ENCODE measurements around the gene POLRMT.
"Not testable (repeated sequence)": the region's sequence is repeated elsewhere in the genome, so short reads cannot be mapped to it uniquely, and the experiment has no call there.

POLRMT gene

DNA sequence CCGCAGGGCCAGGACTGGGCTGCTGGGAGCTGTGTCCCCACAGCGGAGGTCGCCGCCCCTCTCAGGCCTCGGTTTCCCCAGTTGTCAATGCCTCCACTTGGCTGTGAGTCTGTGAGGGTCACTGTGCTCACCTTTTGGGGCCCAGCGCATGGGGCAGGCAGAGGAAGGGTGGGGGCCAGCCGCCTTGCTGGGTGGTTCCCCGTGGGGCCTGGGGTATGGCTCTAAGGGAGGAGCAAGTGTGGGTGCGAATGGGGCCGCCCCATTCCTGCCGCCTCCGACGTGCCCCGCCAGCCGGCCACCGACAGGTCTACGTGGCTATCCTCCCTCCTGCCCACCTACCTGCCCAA is 5.5 kb upstream of the POLRMT start:
- Histone ChIP-seq H3K9me3 (ENCODE audit: control insufficient read depth, insufficient read depth, low read length) (no peaks in the 10 kb centered on the region), H3K4me1 (ENCODE audit: control insufficient read depth, insufficient read depth, low read length) (peaks cover 1% of the 10 kb centered on the region; the same call in 1 of the 2 replicates), H3K27ac (ENCODE audit: low read length) (no peak overlapping the region), H3K27me3 (ENCODE audit: control insufficient read depth, insufficient read depth, low read length) (no peaks in the 10 kb centered on the region), H3K4me3 (ENCODE audit: low read length) (no peak overlapping the region; the same call in 1 of the 2 replicates), H3K36me3 (ENCODE audit: control insufficient read depth, insufficient read depth, low read length) (no peaks in the 10 kb centered on the region; the same call in 1 of the 2 replicates)
- no CpG with 5 or more reads among the region's 17 CpGs for WGBS (ENCODE audit: insufficient coverage, insufficient read length)
- DNase-seq (ENCODE audit: low read depth, low spot score) = no peak

DNA sequence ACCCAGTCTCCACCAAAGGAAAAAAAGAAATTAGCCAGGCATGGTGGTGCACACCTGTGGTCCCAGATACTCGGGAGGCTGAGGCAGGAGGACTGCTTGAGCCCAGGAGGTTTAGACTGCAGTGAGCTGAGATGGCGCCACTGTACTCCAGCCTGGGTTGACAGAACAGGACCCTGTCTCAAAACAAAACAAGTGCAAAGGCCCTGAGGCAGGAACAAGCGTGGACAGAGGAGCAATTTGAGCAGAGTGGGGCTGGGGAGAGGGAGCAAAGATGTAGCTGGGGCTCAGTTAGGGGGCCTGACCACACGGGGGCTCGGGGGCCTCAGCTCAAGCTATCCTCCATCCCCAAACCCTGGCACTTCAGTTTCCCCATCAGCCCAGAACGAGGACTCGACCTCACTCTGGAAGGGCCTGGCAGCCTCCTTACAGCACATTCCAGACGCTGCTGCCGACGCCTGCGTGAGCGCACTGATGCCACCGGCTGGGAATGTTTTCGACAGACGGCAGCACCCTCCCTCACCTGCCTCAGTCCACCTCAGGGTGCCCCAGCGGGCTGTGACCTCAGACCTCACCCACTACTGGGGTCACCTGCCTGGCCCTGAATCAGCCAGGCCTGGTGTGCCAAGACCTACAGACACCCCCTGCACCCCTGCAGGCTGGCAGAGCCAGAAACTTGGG is 1.8 kb upstream of the POLRMT start:
- Histone ChIP-seq H3K4me1 (ENCODE audit: control insufficient read depth, insufficient read depth, low read length) (peaks cover 1% of the 10 kb centered on the region; the same call in 1 of the 2 replicates), H3K36me3 (ENCODE audit: control insufficient read depth, insufficient read depth, low read length) (peaks cover 4% of the 10 kb centered on the region; the same call in 1 of the 2 replicates), H3K27me3 (ENCODE audit: control insufficient read depth, insufficient read depth, low read length) (no peaks in the 10 kb centered on the region), H3K27ac (ENCODE audit: low read length) (no peak overlapping the region), H3K9me3 (ENCODE audit: control insufficient read depth, insufficient read depth, low read length) (no peaks in the 10 kb centered on the region), H3K4me3 (ENCODE audit: low read length) (no peak overlapping the region)
- WGBS (ENCODE audit: insufficient coverage, insufficient read length) = no CpG with 5 or more reads among the region's 16 CpGs
- no peak for DNase-seq (ENCODE audit: low read depth, low spot score)

DNA sequence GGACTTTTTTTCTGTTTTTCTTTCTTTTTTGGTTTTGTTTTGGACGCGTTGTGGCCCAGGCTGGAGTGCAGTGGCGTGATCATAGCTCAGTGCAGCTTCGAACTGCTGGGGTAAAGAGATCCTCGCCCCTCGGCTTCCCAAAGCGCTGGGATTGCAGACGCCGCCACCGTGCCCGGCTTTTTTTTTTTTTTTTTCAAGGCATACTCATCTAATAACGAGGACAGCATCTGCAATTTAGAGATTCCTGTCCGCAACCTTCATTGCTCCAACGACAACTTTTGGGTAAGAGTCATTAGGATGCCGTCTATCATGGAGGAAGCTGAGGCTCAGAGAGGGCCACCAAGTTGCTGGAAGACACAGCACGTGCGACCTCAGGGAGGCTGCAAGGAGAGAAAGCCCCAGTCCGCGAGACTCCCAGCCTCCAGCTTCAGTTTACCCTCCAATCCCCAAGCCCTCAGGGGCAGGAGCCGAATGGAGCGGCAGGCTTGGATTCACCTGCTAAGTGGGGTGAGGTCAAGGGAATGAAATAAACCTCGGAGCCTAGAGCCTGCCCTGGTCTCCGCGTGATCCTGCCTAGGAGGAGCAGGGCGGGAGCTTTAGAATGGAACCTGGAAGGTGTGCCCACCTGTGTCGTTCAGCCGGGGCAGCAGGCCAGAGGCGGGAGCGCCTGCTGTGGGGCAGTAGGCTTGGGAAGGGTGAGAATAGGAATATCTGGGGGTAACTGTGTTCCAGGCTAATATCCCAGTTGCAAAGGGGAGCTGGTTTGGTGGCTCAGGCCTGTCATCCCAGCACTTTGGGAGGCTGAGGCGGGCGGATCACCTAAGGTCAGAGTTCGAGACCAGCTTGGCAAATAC is 676 bp upstream of the POLRMT start:
- no peaks in the 10 kb centered on the region for H3K9me3 ChIP-seq (ENCODE audit: control insufficient read depth, insufficient read depth, low read length)
- H3K27ac ChIP-seq (ENCODE audit: low read length) = no peak overlapping the region
- peak overlapping the region; percentile 69; the same call in 1 of the 2 replicates for H3K4me3 ChIP-seq (ENCODE audit: low read length)
- H3K4me1 ChIP-seq (ENCODE audit: control insufficient read depth, insufficient read depth, low read length) = peaks cover 1% of the 10 kb centered on the region; the same call in 1 of the 2 replicates
- H3K27me3 ChIP-seq (ENCODE audit: control insufficient read depth, insufficient read depth, low read length) = no peaks in the 10 kb centered on the region
- no CpG with 5 or more reads among the region's 32 CpGs for WGBS (ENCODE audit: insufficient coverage, insufficient read length)
- DNase-seq (ENCODE audit: low read depth, low spot score) = no peak
- peaks cover 5% of the 10 kb centered on the region; the same call in 1 of the 2 replicates for H3K36me3 ChIP-seq (ENCODE audit: control insufficient read depth, insufficient read depth, low read length)

DNA sequence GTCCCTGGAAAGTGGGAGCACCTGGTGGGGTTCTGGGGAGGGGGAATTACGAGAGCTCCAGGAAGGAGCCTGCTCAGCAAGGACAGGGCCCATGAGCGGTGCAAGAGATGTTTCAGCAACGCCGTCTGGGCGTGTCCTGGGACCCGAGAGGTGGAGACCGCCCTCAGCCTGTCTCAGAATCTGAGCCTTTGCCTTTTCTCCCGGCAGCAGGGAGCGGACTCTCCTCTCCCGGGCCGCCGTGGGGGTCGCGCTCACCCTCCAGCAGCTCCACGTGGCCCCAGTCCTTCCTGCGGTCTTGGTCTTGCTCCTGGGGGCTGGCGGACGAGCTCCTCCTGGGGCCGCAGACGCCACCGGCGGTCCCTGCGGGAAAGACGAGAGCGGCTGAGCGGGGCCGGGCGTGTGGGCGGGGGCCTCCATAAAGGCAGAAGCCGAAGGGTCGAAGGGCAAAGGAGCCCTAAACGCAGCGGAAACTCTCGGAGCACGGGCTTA is 714 bp downstream of the POLRMT start:
- peaks cover 6% of the 10 kb centered on the region; the same call in 1 of the 2 replicates for H3K36me3 ChIP-seq (ENCODE audit: control insufficient read depth, insufficient read depth, low read length)
- no peak for DNase-seq (ENCODE audit: low read depth, low spot score)
- no peaks in the 10 kb centered on the region for H3K9me3 ChIP-seq (ENCODE audit: control insufficient read depth, insufficient read depth, low read length)
- WGBS (ENCODE audit: insufficient coverage, insufficient read length) = no CpG with 5 or more reads among the region's 35 CpGs
- H3K27me3 ChIP-seq (ENCODE audit: control insufficient read depth, insufficient read depth, low read length) = no peaks in the 10 kb centered on the region
- H3K4me3 ChIP-seq (ENCODE audit: low read length) = peak overlapping the region; percentile 61; the same call in 1 of the 2 replicates
- peaks cover 1% of the 10 kb centered on the region; the same call in 1 of the 2 replicates for H3K4me1 ChIP-seq (ENCODE audit: control insufficient read depth, insufficient read depth, low read length)
- no peak overlapping the region for H3K27ac ChIP-seq (ENCODE audit: low read length)

DNA sequence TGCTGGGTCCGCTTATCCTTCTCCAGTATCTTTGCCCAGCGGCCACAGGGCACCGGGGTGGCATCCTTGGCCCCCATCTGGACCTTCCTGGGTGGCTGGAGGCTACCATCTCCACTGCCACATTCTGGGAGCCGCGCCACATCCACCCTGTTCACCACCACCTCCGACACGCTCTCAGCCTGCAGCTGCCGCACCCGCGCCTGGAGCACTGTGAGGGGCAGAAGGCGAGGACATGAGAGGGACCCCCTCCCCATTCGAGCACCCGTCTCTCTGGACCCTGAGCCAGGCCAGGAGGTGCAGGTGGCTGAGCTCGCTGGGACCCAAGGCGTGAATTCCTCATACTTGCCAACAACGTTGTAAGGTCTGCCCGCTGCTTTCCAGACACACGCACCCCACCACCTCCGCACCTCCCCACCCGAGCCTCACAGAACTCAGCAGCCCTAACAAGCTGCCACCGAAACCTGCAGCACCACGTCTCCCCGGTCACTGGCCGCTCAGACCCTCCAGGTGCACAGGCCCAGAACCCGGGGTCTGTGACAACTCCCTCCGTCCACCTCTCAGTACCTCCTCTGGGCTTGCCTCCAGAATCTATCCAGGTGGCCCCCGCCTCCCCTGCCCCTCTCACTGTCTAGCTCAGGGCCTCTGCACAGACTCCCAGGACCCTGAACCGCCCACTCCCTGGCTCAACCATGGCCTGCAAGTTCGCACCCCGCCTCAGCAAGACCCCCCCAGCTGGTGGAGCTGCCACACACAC is 3.2 kb downstream of the POLRMT start:
- no CpG with 5 or more reads among the region's 30 CpGs for WGBS (ENCODE audit: insufficient coverage, insufficient read length)
- H3K27ac ChIP-seq (ENCODE audit: low read length) = no peak overlapping the region
- peaks cover 1% of the 10 kb centered on the region; the same call in 1 of the 2 replicates for H3K4me1 ChIP-seq (ENCODE audit: control insufficient read depth, insufficient read depth, low read length)
- H3K36me3 ChIP-seq (ENCODE audit: control insufficient read depth, insufficient read depth, low read length) = peaks cover 6% of the 10 kb centered on the region; the same call in 1 of the 2 replicates
- no peaks in the 10 kb centered on the region for H3K27me3 ChIP-seq (ENCODE audit: control insufficient read depth, insufficient read depth, low read length)
- no peak overlapping the region for H3K4me3 ChIP-seq (ENCODE audit: low read length)
- no peaks in the 10 kb centered on the region for H3K9me3 ChIP-seq (ENCODE audit: control insufficient read depth, insufficient read depth, low read length)
- DNase-seq (ENCODE audit: low read depth, low spot score) = no peak

- H3K9me3 ChIP-seq (ENCODE audit: control insufficient read depth, insufficient read depth, low read length); DNase-seq (ENCODE audit: low read depth, low spot score); H3K36me3 ChIP-seq (ENCODE audit: control insufficient read depth, insufficient read depth, low read length); H3K27ac ChIP-seq (ENCODE audit: low read length); H3K4me3 ChIP-seq (ENCODE audit: low read length); H3K27me3 ChIP-seq (ENCODE audit: control insufficient read depth, insufficient read depth, low read length); H3K4me1 ChIP-seq (ENCODE audit: control insufficient read depth, insufficient read depth, low read length): not testable (repeated sequence)
- WGBS (ENCODE audit: insufficient coverage, insufficient read length) = no CpG with 5 or more reads among the region's 25 CpGs
Observed at GRCh38 chr19:629515-629914, 3.8 kb downstream of the POLRMT start.

DNA sequence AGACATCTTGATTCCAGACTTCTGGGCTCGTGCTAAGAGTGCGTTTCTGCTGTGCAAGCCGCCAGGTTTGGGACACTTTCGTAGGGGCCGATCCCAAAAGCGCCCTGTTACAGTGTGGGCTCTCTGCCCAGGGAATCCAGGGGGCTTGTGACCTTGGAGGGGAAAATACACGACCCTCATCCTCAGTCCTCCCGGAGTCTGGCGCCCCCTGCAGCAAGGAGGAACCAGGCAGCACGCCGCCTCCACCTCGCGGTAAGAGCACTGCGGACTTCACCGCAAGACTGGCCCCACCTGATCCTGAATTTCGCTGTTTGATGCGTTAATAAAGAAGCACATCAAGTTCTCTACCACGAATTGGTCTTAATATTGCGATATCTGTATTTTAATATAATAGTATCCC is 5.2 kb downstream of the POLRMT start:
- Histone ChIP-seq H3K36me3 (ENCODE audit: control insufficient read depth, insufficient read depth, low read length) (peaks cover 10% of the 10 kb centered on the region), H3K9me3 (ENCODE audit: control insufficient read depth, insufficient read depth, low read length) (no peaks in the 10 kb centered on the region), H3K27ac (ENCODE audit: low read length) (no peak overlapping the region), H3K4me1 (ENCODE audit: control insufficient read depth, insufficient read depth, low read length) (no peaks in the 10 kb centered on the region), H3K27me3 (ENCODE audit: control insufficient read depth, insufficient read depth, low read length) (no peaks in the 10 kb centered on the region), H3K4me3 (ENCODE audit: low read length) (no peak overlapping the region)
- WGBS (ENCODE audit: insufficient coverage, insufficient read length) = no CpG with 5 or more reads among the region's 19 CpGs
- DNase-seq (ENCODE audit: low read depth, low spot score) = no peak

DNA sequence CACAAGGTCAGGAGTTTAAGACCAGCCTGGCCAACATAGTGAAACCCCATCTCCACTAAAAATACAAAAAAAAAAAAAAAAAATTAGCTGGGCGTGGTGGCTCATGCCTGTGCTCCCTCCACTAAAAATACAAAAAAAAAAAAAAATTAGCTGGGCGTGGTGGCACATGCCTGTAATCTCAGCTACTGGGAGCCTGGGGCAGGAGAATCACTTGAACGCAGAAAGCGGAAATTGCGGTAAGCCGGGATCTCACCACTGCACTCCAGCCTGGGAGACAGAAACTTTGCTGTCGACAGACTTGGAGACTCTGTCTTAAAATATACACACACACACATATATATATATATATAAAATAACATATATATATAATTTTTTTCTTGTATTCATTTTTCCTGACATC is 6.8 kb downstream of the POLRMT start:
- no CpG with 5 or more reads among the region's 7 CpGs for WGBS (ENCODE audit: insufficient coverage, insufficient read length)
- not testable (repeated sequence) for H3K9me3 ChIP-seq (ENCODE audit: control insufficient read depth, insufficient read depth, low read length); H3K4me3 ChIP-seq (ENCODE audit: low read length); H3K27me3 ChIP-seq (ENCODE audit: control insufficient read depth, insufficient read depth, low read length); H3K4me1 ChIP-seq (ENCODE audit: control insufficient read depth, insufficient read depth, low read length); H3K27ac ChIP-seq (ENCODE audit: low read length); DNase-seq (ENCODE audit: low read depth, low spot score)
- H3K36me3 ChIP-seq (ENCODE audit: control insufficient read depth, insufficient read depth, low read length) = peaks cover 24% of the 10 kb centered on the region

DNA sequence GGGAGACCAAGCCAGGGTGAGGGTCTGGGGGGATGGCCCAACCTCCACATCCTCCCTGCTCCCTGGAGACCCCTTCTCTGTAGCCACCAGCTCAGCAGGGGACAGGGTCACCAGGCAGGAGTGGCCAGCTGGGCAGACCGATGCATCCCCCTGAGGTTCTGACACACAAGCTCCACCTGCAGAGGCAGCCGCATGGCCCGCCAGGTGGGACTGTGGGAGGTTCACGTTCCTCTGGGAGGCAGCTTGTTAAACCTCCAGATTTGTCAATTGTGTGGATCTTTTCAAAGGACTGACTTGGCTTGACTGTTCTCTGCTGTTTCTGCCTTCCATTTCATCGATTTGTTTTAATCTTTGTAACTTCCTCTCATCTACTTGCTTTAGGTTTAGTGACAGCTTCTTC is 8.1 kb downstream of the POLRMT start:
- H3K4me1 ChIP-seq (ENCODE audit: control insufficient read depth, insufficient read depth, low read length) = no peaks in the 10 kb centered on the region
- no peak for DNase-seq (ENCODE audit: low read depth, low spot score)
- peaks cover 23% of the 10 kb centered on the region for H3K36me3 ChIP-seq (ENCODE audit: control insufficient read depth, insufficient read depth, low read length)
- no peaks in the 10 kb centered on the region for H3K27me3 ChIP-seq (ENCODE audit: control insufficient read depth, insufficient read depth, low read length)
- WGBS (ENCODE audit: insufficient coverage, insufficient read length) = no CpG with 5 or more reads among the region's 5 CpGs
- no peak overlapping the region for H3K27ac ChIP-seq (ENCODE audit: low read length)
- H3K9me3 ChIP-seq (ENCODE audit: control insufficient read depth, insufficient read depth, low read length) = no peaks in the 10 kb centered on the region
- H3K4me3 ChIP-seq (ENCODE audit: low read length) = no peak overlapping the region

Measured in iPS DF 6.9 (cell line).